ENCODE results near the gene TNFRSF9. TPM values are rescaled to one million over a fixed set of nuclear protein-coding genes. Genes with fewer than 3 reads are reported as not detected.

Gene TNFRSF9
- total and polyA plus RNA-seq, 4 donors: 0.36 to 0.42 TPM; not detected in 2

- DNase-seq: no peak
- no peak for ATAC-seq (ENCODE audit: low FRiP score)
- intact Hi-C loops (cut with DNase I): no loop called here
- H3K27ac ChIP-seq (ENCODE audit: low read depth in 1 of 2, low read length in 2 of 2): no peak overlapping the region
- H3K9me3 ChIP-seq (ENCODE audit: control insufficient read depth, low read length): no peaks in the 10 kb centered on the region
- no peaks in the 10 kb centered on the region for H3K27me3 ChIP-seq (ENCODE audit: control insufficient read depth in 1 of 2, insufficient read depth in 2 of 2, low read length in 1 of 2)
- 84 to 89% methylated on average over 3 of the region's 3 CpGs for WGBS, 2 donors
- H3K4me3 ChIP-seq (ENCODE audit: low read length in 2 of 2): no peak overlapping the region
- H3K36me3 ChIP-seq (ENCODE audit: control insufficient read depth in 1 of 2, insufficient read depth in 2 of 2, low read length in 1 of 2): no peaks in the 10 kb centered on the region
- H3K4me1 ChIP-seq (ENCODE audit: control insufficient read depth in 1 of 2, insufficient read depth in 2 of 2, low read length in 2 of 2): no peaks in the 10 kb centered on the region
These were observed 61.4 kb downstream of the TNFRSF9 start for GRCh38 chr1:7879228-7879627.

GRCh38 chr1:7878027-7878426, 62.6 kb downstream of the TNFRSF9 start:
- Histone ChIP-seq H3K4me1 (ENCODE audit: control insufficient read depth in 1 of 2, insufficient read depth in 2 of 2, low read length in 2 of 2) (no peaks in the 10 kb centered on the region), H3K36me3 (ENCODE audit: control insufficient read depth in 1 of 2, insufficient read depth in 2 of 2, low read length in 1 of 2) (no peaks in the 10 kb centered on the region), H3K9me3 (ENCODE audit: control insufficient read depth, low read length) (no peaks in the 10 kb centered on the region), H3K4me3 (ENCODE audit: low read length in 2 of 2) (no peak overlapping the region), H3K27me3 (ENCODE audit: control insufficient read depth in 1 of 2, insufficient read depth in 2 of 2, low read length in 1 of 2) (no peaks in the 10 kb centered on the region), H3K27ac (ENCODE audit: low read depth in 1 of 2, low read length in 2 of 2) (no peak overlapping the region)
- intact Hi-C loops (cut with DNase I): no loop called here
- DNase-seq: no peak
- 48 to 51% methylated on average over 1 of the region's 1 CpG for WGBS, 2 donors
- no peak for ATAC-seq (ENCODE audit: low FRiP score)

- H3K27ac ChIP-seq (ENCODE audit: low read depth in 1 of 2, low read length in 2 of 2): no peak overlapping the region
- WGBS, 2 donors: 73 to 78% methylated on average over 11 of the region's 11 CpGs
- no peak for ATAC-seq (ENCODE audit: low FRiP score)
- no peak overlapping the region for H3K4me3 ChIP-seq (ENCODE audit: low read length in 2 of 2)
- no peaks in the 10 kb centered on the region for H3K9me3 ChIP-seq (ENCODE audit: control insufficient read depth, low read length)
- no peak for DNase-seq
- intact Hi-C loops (cut with DNase I): no loop called here
- no peaks in the 10 kb centered on the region for H3K4me1 ChIP-seq (ENCODE audit: control insufficient read depth in 1 of 2, insufficient read depth in 2 of 2, low read length in 2 of 2)
- no peaks in the 10 kb centered on the region for H3K27me3 ChIP-seq (ENCODE audit: control insufficient read depth in 1 of 2, insufficient read depth in 2 of 2, low read length in 1 of 2)
- no peaks in the 10 kb centered on the region for H3K36me3 ChIP-seq (ENCODE audit: control insufficient read depth in 1 of 2, insufficient read depth in 2 of 2, low read length in 1 of 2)
These were observed 66.5 kb downstream of the TNFRSF9 start for GRCh38 chr1:7873801-7874795.

- Histone ChIP-seq H3K9me3 (ENCODE audit: control insufficient read depth, low read length) (no peaks in the 10 kb centered on the region), H3K36me3 (ENCODE audit: control insufficient read depth in 1 of 2, insufficient read depth in 2 of 2, low read length in 1 of 2) (no peaks in the 10 kb centered on the region), H3K4me3 (ENCODE audit: low read length in 2 of 2) (no peak overlapping the region), H3K27ac (ENCODE audit: low read depth in 1 of 2, low read length in 2 of 2) (no peak overlapping the region), H3K4me1 (ENCODE audit: control insufficient read depth in 1 of 2, insufficient read depth in 2 of 2, low read length in 2 of 2) (no peaks in the 10 kb centered on the region), H3K27me3 (ENCODE audit: control insufficient read depth in 1 of 2, insufficient read depth in 2 of 2, low read length in 1 of 2) (no peaks in the 10 kb centered on the region)
- no peak for DNase-seq
- no peak for ATAC-seq (ENCODE audit: low FRiP score)
- intact Hi-C loops (cut with DNase I): no loop called here
- WGBS, 2 donors: 76 to 78% methylated on average over 6 of the region's 6 CpGs
These were observed 69.5 kb downstream of the TNFRSF9 start for GRCh38 chr1:7871136-7871535.

DNA sequence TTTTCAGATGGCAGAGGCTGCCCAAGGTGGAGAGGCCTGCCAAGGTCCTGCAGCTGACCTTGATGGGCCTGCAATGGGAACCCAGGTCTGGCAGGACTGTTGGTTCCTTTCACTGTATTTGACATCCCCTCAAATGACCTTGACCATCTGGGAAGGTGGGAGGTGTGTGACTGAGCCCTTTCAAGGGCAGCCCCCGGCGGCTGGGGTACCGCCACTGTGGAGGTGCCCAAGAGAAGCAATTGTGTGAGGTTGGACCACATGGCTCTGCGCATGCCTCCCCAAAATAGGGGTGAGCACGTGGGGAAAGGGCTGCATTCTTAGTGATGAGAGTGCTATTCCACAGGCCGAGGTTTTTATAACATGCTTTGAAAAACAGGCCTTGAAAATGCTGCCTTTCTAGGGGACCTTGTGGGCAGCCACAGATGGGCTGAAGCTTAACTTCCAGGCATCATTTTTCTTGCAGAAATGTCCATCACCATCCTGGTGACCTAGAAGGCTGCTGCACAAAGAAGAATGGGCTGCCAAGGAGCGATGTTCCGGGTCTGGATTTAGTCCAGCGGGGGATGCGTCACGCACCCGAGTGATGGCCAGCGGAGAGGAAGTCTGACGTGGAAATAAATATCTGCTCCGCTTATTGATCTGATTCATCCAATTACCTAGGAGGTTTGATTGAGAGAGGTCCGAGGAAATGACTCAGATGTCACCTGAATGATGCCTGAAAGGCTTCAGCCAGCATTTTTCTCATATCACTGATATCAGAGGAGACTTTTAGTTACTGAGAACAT, 71.3 kb downstream of the TNFRSF9 start:
- no peak overlapping the region for H3K27ac ChIP-seq (ENCODE audit: low read depth in 1 of 2, low read length in 2 of 2)
- no peaks in the 10 kb centered on the region for H3K36me3 ChIP-seq (ENCODE audit: control insufficient read depth in 1 of 2, insufficient read depth in 2 of 2, low read length in 1 of 2)
- no peaks in the 10 kb centered on the region for H3K4me1 ChIP-seq (ENCODE audit: control insufficient read depth in 1 of 2, insufficient read depth in 2 of 2, low read length in 2 of 2)
- H3K4me3 ChIP-seq (ENCODE audit: low read length in 2 of 2): no peak overlapping the region
- H3K9me3 ChIP-seq (ENCODE audit: control insufficient read depth, low read length): no peaks in the 10 kb centered on the region
- 86 to 92% methylated on average over 16 of the region's 16 CpGs for WGBS, 2 donors
- intact Hi-C loops (cut with DNase I): no loop called here
- H3K27me3 ChIP-seq (ENCODE audit: control insufficient read depth in 1 of 2, insufficient read depth in 2 of 2, low read length in 1 of 2): no peaks in the 10 kb centered on the region
- DNase-seq (no peak), ATAC-seq (ENCODE audit: low FRiP score) (no peak)

GRCh38 chr1:7868070-7868780, 72.4 kb downstream of the TNFRSF9 start:
- Histone ChIP-seq H3K9me3 (ENCODE audit: control insufficient read depth, low read length) (no peaks in the 10 kb centered on the region), H3K4me3 (ENCODE audit: low read length in 2 of 2) (no peak overlapping the region), H3K36me3 (ENCODE audit: control insufficient read depth in 1 of 2, insufficient read depth in 2 of 2, low read length in 1 of 2) (no peaks in the 10 kb centered on the region), H3K4me1 (ENCODE audit: control insufficient read depth in 1 of 2, insufficient read depth in 2 of 2, low read length in 2 of 2) (no peaks in the 10 kb centered on the region), H3K27me3 (ENCODE audit: control insufficient read depth in 1 of 2, insufficient read depth in 2 of 2, low read length in 1 of 2) (no peaks in the 10 kb centered on the region), H3K27ac (ENCODE audit: low read depth in 1 of 2, low read length in 2 of 2) (no peak overlapping the region)
- WGBS, 2 donors: 83 to 90% methylated on average over 10 of the region's 10 CpGs
- no peak for ATAC-seq (ENCODE audit: low FRiP score)
- intact Hi-C loops (cut with DNase I): no loop called here
- DNase-seq: no peak

GRCh38 chr1:7865978-7866377, 74.7 kb downstream of the TNFRSF9 start:
- Histone ChIP-seq H3K27me3 (ENCODE audit: control insufficient read depth in 1 of 2, insufficient read depth in 2 of 2, low read length in 1 of 2) (no peaks in the 10 kb centered on the region), H3K27ac (ENCODE audit: low read depth in 1 of 2, low read length in 2 of 2) (no peak overlapping the region), H3K9me3 (ENCODE audit: control insufficient read depth, low read length) (no peaks in the 10 kb centered on the region), H3K4me1 (ENCODE audit: control insufficient read depth in 1 of 2, insufficient read depth in 2 of 2, low read length in 2 of 2) (no peaks in the 10 kb centered on the region), H3K4me3 (ENCODE audit: low read length in 2 of 2) (no peak overlapping the region), H3K36me3 (ENCODE audit: control insufficient read depth in 1 of 2, insufficient read depth in 2 of 2, low read length in 1 of 2) (no peaks in the 10 kb centered on the region)
- no peak for ATAC-seq (ENCODE audit: low FRiP score)
- 89 to 90% methylated on average over 16 of the region's 16 CpGs for WGBS, 2 donors
- intact Hi-C loops (cut with DNase I): no loop called here
- DNase-seq: no peak
